ENCODE data around the gene AHDC1. TPM values are rescaled to one million over a fixed set of nuclear protein-coding genes. Genes with fewer than 3 reads are reported as not detected.

The AHDC1 gene
- total and polyA plus RNA-seq, 9 of the 15 experiments (the other 6 are each of a cell fraction or from before 2014, with no cell fraction given): 0.21 to 36.4 (median 4.7) TPM

GRCh38 chr1:27528818-27529703 is 74.9 kb downstream of the AHDC1 start (continued):
- TF ChIP-seq CXXC5 (CRISPR knock-in tag; IDR thresholded peaks at IDR 0.05) (peak; percentile 32), HDGF (IDR thresholded peaks at IDR 0.05) (peak; percentile 95), JUND (IDR thresholded peaks at IDR 0.05; ENCODE audit: borderline replicate concordance, low read depth, low read length) (peak; percentile 23; the same call in 1 of the 2 replicates), JUND (tag; IDR thresholded peaks at IDR 0.05; ENCODE audit: borderline replicate concordance, low read depth, low read length) (no peak; the same call in 2 of the 3 replicates), POLR2AphosphoS5 (IDR thresholded peaks at IDR 0.05; ENCODE audit: control insufficient read depth, insufficient read depth, low read depth, low read length) (peak; percentile 47; the same call in 1 of the 2 replicates), RBM39 (optimal IDR thresholded peaks at IDR 0.05; ENCODE audit: low read depth, low read length) (no peak), ATF4 (CRISPR knock-in tag; IDR thresholded peaks at IDR 0.05) (peak; percentile 3; the same call in 1 of the 2 replicates), IRF1 (CRISPR knock-in tag; IDR thresholded peaks at IDR 0.05; ENCODE audit: borderline replicate concordance) (no peak), MECOM (CRISPR knock-in tag; IDR thresholded peaks at IDR 0.05) (no peak), SMAD3 (CRISPR knock-in tag; conservative IDR thresholded peaks at IDR 0.05) (0 out of 2 replicates have a peak, but pooled peaks have one; percentile 29), FOXJ3 (CRISPR knock-in tag; IDR thresholded peaks at IDR 0.05) (no peak), LARP7 (IDR thresholded peaks at IDR 0.05) (0 out of 2 replicates have a peak, but pooled peaks have one; percentile 64), GABPA (tag; conservative IDR thresholded peaks at IDR 0.05; ENCODE audit: low read depth) (peak; percentile 37; the same call in 1 of the 2 replicates), RAD51 (IDR thresholded peaks at IDR 0.05; ENCODE audit: borderline replicate concordance, low read depth) (peak; percentile 97), PTRF (tag; IDR thresholded peaks at IDR 0.05) (no peak), KLF16 (IDR thresholded peaks at IDR 0.05) (peak; percentile 73; the same call in 1 of the 2 replicates), EGR1 (conservative IDR thresholded peaks at IDR 0.05) (peak; percentile 83), SIN3A (IDR thresholded peaks at IDR 0.05; ENCODE audit: borderline replicate concordance in 2 of 2, control insufficient read depth in 1 of 2, low read depth in 2 of 2, low read length in 2 of 2) (peak; percentile 50 to 84; a peak in 1 of 4 replicates), ID3 (CRISPR knock-in tag; IDR thresholded peaks at IDR 0.05) (no peak), ID3 (tag; IDR thresholded peaks at IDR 0.05) (0 out of 2 replicates have a peak, but pooled peaks have one; percentile 26), LEF1 (IDR thresholded peaks at IDR 0.05) (peak; percentile 45; the same call in 1 of the 2 replicates), ATF1 (CRISPR knock-in tag; IDR thresholded peaks at IDR 0.05) (no peak), ATF1 (tag; IDR thresholded peaks at IDR 0.05) (peak; percentile 70)
- TF ChIP-seq, protein P1, sequence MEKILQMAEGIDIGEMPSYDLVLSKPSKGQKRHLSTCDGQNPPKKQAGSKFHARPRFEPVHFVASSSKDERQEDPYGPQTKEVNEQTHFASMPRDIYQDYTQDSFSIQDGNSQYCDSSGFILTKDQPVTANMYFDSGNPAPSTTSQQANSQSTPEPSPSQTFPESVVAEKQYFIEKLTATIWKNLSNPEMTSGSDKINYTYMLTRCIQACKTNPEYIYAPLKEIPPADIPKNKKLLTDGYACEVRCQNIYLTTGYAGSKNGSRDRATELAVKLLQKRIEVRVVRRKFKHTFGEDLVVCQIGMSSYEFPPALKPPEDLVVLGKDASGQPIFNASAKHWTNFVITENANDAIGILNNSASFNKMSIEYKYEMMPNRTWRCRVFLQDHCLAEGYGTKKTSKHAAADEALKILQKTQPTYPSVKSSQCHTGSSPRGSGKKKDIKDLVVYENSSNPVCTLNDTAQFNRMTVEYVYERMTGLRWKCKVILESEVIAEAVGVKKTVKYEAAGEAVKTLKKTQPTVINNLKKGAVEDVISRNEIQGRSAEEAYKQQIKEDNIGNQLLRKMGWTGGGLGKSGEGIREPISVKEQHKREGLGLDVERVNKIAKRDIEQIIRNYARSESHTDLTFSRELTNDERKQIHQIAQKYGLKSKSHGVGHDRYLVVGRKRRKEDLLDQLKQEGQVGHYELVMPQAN (IDR thresholded peaks at IDR 0.05; ENCODE audit: borderline replicate concordance): peak; percentile 67
- TF ChIP-seq, protein P2, sequence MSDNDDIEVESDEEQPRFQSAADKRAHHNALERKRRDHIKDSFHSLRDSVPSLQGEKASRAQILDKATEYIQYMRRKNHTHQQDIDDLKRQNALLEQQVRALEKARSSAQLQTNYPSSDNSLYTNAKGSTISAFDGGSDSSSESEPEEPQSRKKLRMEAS (CRISPR knock-in tag; IDR thresholded peaks at IDR 0.05): peak; percentile 88

Data from K562 (cell line).